Endothelial cell of umbilical vein (primary cell): ENCODE measurements around the gene STIM1.

ENCODE experiments used
- EZH2 ChIP-seq: IDR thresholded peaks from 2 replicates; pipeline ENCODE4 v1.6.1; 2012; ENCODE audit warnings: borderline replicate concordance, low read depth, mild to moderate bottlenecking, moderate library complexity, low read length, inconsistent platforms; ENCODE audit not compliant: severe bottlenecking
- FOS ChIP-seq: IDR thresholded peaks from 2 replicates; pipeline ENCODE4 v1.6.1; 2011; ENCODE audit warnings: mild to moderate bottlenecking, low read length, moderate library complexity, borderline replicate concordance; ENCODE audit not compliant: insufficient read depth
- POLR2A ChIP-seq: IDR thresholded peaks from 2 replicates; pipeline ENCODE4 v1.6.1; 2012; ENCODE audit warnings: low read depth, mild to moderate bottlenecking, control low read depth, low read length
- POLR2AphosphoS5 ChIP-seq: IDR thresholded peaks from 2 replicates; pipeline ENCODE4 v1.6.1; 2012; ENCODE audit warnings: low read depth, mild to moderate bottlenecking, control low read depth, low read length, moderate library complexity; ENCODE audit not compliant: insufficient read depth
- TF ChIP-seq, protein P1 (sequence below), 2 donors: IDR thresholded peaks; 1 replicate in 1 of 2; 2 replicates in 1 of 2; pipeline ENCODE4 v1.5.1; 2011; ENCODE audit warnings: low read length in 2 of 2, mild to moderate bottlenecking in 2 of 2, moderate library complexity in 2 of 2, control low read depth in 1 of 2, inconsistent platforms in 1 of 2, low read depth in 1 of 2; ENCODE audit not compliant: insufficient read depth in 1 of 2; ENCODE audit errors: extremely low read depth in 1 of 2

- TF ChIP-seq POLR2AphosphoS5 (no peak), POLR2A (no peak), FOS (no peak), EZH2 (no peak)
- TF ChIP-seq, protein P1, sequence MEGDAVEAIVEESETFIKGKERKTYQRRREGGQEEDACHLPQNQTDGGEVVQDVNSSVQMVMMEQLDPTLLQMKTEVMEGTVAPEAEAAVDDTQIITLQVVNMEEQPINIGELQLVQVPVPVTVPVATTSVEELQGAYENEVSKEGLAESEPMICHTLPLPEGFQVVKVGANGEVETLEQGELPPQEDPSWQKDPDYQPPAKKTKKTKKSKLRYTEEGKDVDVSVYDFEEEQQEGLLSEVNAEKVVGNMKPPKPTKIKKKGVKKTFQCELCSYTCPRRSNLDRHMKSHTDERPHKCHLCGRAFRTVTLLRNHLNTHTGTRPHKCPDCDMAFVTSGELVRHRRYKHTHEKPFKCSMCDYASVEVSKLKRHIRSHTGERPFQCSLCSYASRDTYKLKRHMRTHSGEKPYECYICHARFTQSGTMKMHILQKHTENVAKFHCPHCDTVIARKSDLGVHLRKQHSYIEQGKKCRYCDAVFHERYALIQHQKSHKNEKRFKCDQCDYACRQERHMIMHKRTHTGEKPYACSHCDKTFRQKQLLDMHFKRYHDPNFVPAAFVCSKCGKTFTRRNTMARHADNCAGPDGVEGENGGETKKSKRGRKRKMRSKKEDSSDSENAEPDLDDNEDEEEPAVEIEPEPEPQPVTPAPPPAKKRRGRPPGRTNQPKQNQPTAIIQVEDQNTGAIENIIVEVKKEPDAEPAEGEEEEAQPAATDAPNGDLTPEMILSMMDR (IDR thresholded peaks at IDR 0.05; ENCODE audit: extremely low read depth in 1 of 2, insufficient read depth in 1 of 2, low read depth in 1 of 2, low read length in 2 of 2): no peak
Measured at GRCh38 chr11:3816673-3817072, 38.8 kb upstream of the STIM1 start.
